OCI-LY3 (cell line): Measurements from ENCODE around the gene CHCHD4.

Experiments used
- H2AFZ ChIP-seq: fragments of 200-600, 300-600 bp; shearing (Covaris generic); 2 replicates; pipeline ENCODE4 v1.6.0; 2014; ENCODE audit warnings: antibody characterized with exemption, low read depth, low read length
- H3K27ac ChIP-seq: fragments of 200-600, 300-600 bp; sonication (generic); 2 replicates; pipeline ENCODE4 v1.5.1; 2014; ENCODE audit warnings: mild to moderate bottlenecking, low read length, moderate library complexity, mixed read lengths
- H3K27me3 ChIP-seq: fragments of 200-600, 300-600 bp; sonication (generic); 2 replicates; pipeline ENCODE4 v1.6.1; 2014; ENCODE audit warnings: low read depth, low read length, mixed read lengths
- H3K36me3 ChIP-seq: fragments of 200-600, 300-600 bp; sonication (generic); replicated peaks from 2 replicates; pipeline ENCODE3; 2014; ENCODE audit warnings: low read depth, low read length, mixed read lengths
- H3K4me1 ChIP-seq: fragments of 300-600, 200-600 bp; sonication (generic); 2 replicates; pipeline ENCODE4 v1.6.1; 2014; ENCODE audit warnings: low read length, mixed read lengths
- H3K4me2 ChIP-seq: fragments of 200-600, 300-600 bp; sonication (generic); 2 replicates; pipeline ENCODE4 v1.6.1; 2014; ENCODE audit warnings: low read length, mixed read lengths
- H3K4me3 ChIP-seq: fragments of 300-600, 200-600 bp; sonication (generic); 2 replicates; pipeline ENCODE4 v1.5.1; 2014; ENCODE audit warnings: antibody characterized with exemption, mild to moderate bottlenecking, low read length, moderate library complexity
- H3K79me2 ChIP-seq: fragments of 300-600, 200-600 bp; shearing (Covaris generic); 2 replicates; pipeline ENCODE4 v1.6.1; 2014; ENCODE audit warnings: mild to moderate bottlenecking, low read length, mixed read lengths
- H3K9ac ChIP-seq: fragments of 300-600, 200-600 bp; shearing (Covaris generic); 2 replicates; pipeline ENCODE4 v1.6.0; 2014; ENCODE audit warnings: mild to moderate bottlenecking, low read length, moderate library complexity
- H3K9me3 ChIP-seq: fragments of 200-600, 300-600 bp; shearing (Covaris generic); 2 replicates; pipeline ENCODE4 v1.6.1; 2014; ENCODE audit warnings: low read length, mixed read lengths; ENCODE audit not compliant: insufficient read depth
- H4K20me1 ChIP-seq: fragments of 200-600, 300-600 bp; sonication (generic); 2 replicates; pipeline ENCODE4 v1.6.1; 2016; ENCODE audit warnings: low read length, mixed read lengths; ENCODE audit not compliant: insufficient read depth
- EZH2phosphoT487 ChIP-seq: fragments of 200-600 bp; shearing (Covaris generic); IDR thresholded peaks from 2 replicates; pipeline ENCODE4 v1.6.1; 2018; ENCODE audit warnings: antibody characterized with exemption, mixed run types, low read depth
- TF ChIP-seq, protein P1 (sequence below): fragments of 200-600, 300-600 bp; sonication (generic); IDR thresholded peaks from 2 replicates; pipeline ENCODE4 v1.5.1; 2014; ENCODE audit warnings: antibody characterized with exemption, low read length, low read depth

Gene CHCHD4

DNA sequence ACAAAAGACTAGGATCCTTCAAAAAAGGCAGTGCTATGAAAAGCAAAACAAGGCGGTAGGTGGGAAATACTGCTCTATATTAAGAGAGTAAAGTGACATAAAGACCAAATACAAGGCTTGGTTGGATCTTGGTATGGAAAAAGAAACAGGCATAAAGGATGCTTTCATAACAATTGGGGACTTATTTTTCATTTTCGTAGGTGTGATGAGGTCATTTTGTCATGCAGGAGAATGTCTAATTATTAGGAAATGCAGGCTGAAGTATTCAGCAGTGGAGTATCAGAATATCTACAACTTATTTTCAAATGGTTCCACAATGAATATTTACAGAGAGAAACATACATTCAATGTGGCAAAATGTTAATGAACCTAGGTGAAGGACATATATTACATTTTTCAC, 44.8 kb upstream of the CHCHD4 start:
- Histone ChIP-seq H3K79me2 (peaks cover 11% of the 10 kb centered on the region), H3K27ac (no peak overlapping the region), H3K9ac (no peak overlapping the region)

DNA sequence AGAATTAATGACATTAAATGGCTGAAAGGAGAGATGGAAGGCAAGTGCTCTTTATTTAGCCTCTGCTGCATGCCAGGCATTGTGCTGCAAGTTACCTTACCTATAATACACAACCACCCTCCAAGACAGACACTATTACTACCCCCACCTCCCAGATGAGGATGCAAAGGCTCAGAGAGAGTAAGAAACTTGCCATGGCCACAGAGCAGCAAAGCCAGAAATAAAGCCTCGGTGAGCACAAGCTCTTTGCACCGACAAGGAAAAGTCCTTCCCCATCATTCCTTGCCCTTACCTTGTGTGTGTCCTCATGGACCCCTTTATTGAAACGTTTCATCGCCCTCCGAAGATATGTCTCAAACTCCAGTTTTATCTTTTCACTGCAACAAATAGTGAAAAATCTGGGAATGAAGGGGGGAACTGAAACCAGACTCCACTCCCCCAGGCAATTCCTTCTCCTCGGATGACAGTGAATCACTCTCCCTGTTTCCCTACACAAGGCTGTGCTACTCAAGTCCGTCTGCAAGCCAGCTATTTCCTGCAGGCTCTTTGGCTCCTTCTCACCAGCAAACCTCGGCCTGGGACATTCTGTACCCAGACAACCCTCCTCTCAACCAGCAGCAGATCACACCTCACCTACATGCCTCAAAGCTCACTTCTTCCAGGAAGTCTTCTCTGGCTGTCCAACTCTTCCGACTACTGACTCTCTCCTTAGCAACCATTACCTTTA, 42.4 kb upstream of the CHCHD4 start:
- Histone ChIP-seq H4K20me1 (no peaks in the 10 kb centered on the region), H3K79me2 (no peaks in the 10 kb centered on the region), H3K9me3 (0 out of 2 replicates have a peak, but pooled peaks cover 2% of the 10 kb centered on the region), H3K27me3 (no peaks in the 10 kb centered on the region), H3K4me1 (no peaks in the 10 kb centered on the region), H3K4me2 (no peak overlapping the region), H3K36me3 (peaks cover 90% of the 10 kb centered on the region), H3K4me3 (no peak overlapping the region), H3K27ac (no peak overlapping the region), H3K9ac (no peak overlapping the region), H2AFZ (no peak overlapping the region)
- no peak for TF ChIP-seq EZH2phosphoT487
- TF ChIP-seq, protein P1, sequence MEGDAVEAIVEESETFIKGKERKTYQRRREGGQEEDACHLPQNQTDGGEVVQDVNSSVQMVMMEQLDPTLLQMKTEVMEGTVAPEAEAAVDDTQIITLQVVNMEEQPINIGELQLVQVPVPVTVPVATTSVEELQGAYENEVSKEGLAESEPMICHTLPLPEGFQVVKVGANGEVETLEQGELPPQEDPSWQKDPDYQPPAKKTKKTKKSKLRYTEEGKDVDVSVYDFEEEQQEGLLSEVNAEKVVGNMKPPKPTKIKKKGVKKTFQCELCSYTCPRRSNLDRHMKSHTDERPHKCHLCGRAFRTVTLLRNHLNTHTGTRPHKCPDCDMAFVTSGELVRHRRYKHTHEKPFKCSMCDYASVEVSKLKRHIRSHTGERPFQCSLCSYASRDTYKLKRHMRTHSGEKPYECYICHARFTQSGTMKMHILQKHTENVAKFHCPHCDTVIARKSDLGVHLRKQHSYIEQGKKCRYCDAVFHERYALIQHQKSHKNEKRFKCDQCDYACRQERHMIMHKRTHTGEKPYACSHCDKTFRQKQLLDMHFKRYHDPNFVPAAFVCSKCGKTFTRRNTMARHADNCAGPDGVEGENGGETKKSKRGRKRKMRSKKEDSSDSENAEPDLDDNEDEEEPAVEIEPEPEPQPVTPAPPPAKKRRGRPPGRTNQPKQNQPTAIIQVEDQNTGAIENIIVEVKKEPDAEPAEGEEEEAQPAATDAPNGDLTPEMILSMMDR: no peak

More for the DNA sequence above, 44.8 kb upstream of the CHCHD4 start:
- no peak overlapping the region for H2AFZ ChIP-seq
- H4K20me1 ChIP-seq: peaks cover 10% of the 10 kb centered on the region; the same call in 1 of the 2 replicates
- no peaks in the 10 kb centered on the region for H3K9me3 ChIP-seq
- TF ChIP-seq, protein P1: no peak
- TF ChIP-seq EZH2phosphoT487: no peak
- no peak overlapping the region for H3K4me3 ChIP-seq
- no peaks in the 10 kb centered on the region for H3K4me1 ChIP-seq
- peaks cover 74% of the 10 kb centered on the region for H3K36me3 ChIP-seq
- H3K4me2 ChIP-seq: no peak overlapping the region
- no peaks in the 10 kb centered on the region for H3K27me3 ChIP-seq

DNA sequence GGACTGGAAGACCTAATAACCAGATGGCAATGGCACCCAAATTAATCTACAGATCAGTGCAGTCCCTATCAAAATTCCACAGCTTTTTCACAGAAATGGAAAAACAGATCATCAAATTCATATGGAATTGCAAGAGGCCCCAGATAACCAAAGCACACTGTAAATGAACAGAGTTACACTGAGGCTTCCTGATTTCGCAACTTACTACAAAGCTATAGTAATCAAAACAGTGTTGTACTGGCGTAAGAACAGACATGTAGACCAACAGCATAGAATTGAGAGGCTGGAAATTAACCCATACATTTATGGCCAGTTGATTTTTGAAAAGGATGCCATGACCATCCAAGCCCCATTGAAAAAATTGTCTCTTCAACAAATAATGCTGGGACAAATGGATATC, 37.5 kb upstream of the CHCHD4 start:
- Histone ChIP-seq H3K4me1 (no peaks in the 10 kb centered on the region), H3K79me2 (no peaks in the 10 kb centered on the region), H3K9ac (no peak overlapping the region), H3K27ac (no peak overlapping the region), H3K27me3 (no peaks in the 10 kb centered on the region), H2AFZ (no peak overlapping the region), H3K9me3 (0 out of 2 replicates have a peak, but pooled peaks cover 7% of the 10 kb centered on the region), H3K4me2 (no peak overlapping the region), H3K36me3 (peaks cover 94% of the 10 kb centered on the region), H3K4me3 (no peak overlapping the region), H4K20me1 (no peaks in the 10 kb centered on the region)
- TF ChIP-seq EZH2phosphoT487: no peak
- TF ChIP-seq, protein P1: no peak

DNA sequence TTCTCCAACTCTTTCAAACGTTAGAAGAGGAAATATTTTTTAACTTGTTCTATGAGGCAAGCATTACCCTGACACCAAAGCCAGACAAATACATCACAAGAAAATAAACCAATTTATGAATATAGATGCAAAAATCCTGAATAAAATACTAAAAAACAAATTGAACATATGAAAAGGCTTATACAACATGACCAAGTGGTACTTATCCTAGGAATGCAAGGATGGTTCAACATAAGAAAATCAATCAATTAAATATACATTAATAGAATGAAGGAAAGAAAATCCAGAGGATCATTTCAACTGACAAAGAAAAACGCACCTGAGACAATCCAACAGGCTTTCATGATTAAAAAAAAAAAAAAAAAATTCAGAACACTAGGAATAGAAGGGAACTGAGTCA, 36.6 kb upstream of the CHCHD4 start:
- Histone ChIP-seq H3K9ac (no peak overlapping the region), H3K4me1 (no peaks in the 10 kb centered on the region), H3K27ac (no peak overlapping the region), H3K4me3 (no peak overlapping the region), H3K36me3 (peaks cover 95% of the 10 kb centered on the region), H3K9me3 (0 out of 2 replicates have a peak, but pooled peaks cover 7% of the 10 kb centered on the region), H3K79me2 (no peaks in the 10 kb centered on the region), H3K4me2 (no peak overlapping the region), H3K27me3 (no peaks in the 10 kb centered on the region), H4K20me1 (peaks cover 2% of the 10 kb centered on the region; the same call in 1 of the 2 replicates), H2AFZ (no peak overlapping the region)
- TF ChIP-seq, protein P1: no peak
- TF ChIP-seq EZH2phosphoT487: no peak
